ENCODE data around the gene NPS. TPM values are rescaled to one million over a fixed set of nuclear protein-coding genes. Genes with fewer than 3 reads are reported as not detected.

Gene NPS
- total and polyA plus RNA-seq, 12 donors: not detected

DNA sequence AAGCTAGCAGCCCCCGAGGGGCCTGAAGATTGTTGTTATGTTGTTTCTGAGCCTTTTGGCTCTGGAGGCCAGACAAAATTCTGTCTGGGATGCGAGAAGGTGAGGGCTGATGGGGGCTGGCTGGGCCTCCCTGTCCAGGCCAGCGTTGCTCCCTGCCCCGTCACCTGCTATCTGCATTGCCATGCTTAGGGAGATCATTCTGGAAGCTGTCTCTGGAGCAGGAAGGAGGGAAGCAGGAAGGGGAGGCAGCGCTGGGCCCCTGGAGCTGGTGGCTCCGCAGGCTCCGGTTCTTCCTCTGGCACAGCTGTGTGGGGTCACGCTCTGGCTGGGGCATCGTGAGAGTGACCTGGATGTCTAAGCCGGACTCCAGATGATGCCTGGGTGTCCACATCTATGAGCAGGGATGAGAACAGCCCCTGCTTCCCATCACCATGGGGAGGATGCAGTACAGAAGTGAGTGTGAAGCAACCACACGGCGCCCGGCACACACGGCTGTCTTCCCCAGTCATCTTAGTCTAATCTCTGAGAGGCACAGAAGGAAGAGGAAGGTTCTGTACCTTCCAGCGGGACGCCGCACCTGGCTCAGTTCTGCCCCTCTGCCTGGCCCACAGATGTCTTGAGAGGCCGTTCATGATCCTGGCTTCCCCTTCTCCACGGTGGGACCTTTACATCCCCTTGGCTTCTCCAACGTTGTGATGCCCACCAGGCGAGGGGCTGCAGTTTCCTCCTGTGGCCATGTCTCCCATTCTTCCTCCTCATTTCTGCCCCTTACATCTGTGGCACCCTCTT lies 11.9 kb upstream of the NPS start:
- Histone ChIP-seq H3K4me3 (no peak overlapping the region), H3K27ac (no peak overlapping the region), H3K9me3 (no peaks in the 10 kb centered on the region), H3K27me3 (peaks cover 0 to 4% (median 0%) of the 10 kb centered on the region in 7 donors), H3K36me3 (no peaks in the 10 kb centered on the region), H3K4me1 (peaks cover 0 to 3% (median 0%) of the 10 kb centered on the region in 9 donors)
- 80 to 85% methylated on average over 21 of the region's 21 CpGs for WGBS, 2 donors
- intact Hi-C loops (cut with DNase I): no loop called here
- DNase-seq (no peak), ATAC-seq (no peak)
- TF ChIP-seq, protein P1, sequence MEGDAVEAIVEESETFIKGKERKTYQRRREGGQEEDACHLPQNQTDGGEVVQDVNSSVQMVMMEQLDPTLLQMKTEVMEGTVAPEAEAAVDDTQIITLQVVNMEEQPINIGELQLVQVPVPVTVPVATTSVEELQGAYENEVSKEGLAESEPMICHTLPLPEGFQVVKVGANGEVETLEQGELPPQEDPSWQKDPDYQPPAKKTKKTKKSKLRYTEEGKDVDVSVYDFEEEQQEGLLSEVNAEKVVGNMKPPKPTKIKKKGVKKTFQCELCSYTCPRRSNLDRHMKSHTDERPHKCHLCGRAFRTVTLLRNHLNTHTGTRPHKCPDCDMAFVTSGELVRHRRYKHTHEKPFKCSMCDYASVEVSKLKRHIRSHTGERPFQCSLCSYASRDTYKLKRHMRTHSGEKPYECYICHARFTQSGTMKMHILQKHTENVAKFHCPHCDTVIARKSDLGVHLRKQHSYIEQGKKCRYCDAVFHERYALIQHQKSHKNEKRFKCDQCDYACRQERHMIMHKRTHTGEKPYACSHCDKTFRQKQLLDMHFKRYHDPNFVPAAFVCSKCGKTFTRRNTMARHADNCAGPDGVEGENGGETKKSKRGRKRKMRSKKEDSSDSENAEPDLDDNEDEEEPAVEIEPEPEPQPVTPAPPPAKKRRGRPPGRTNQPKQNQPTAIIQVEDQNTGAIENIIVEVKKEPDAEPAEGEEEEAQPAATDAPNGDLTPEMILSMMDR (IDR thresholded peaks at IDR 0.05): no peak

DNA sequence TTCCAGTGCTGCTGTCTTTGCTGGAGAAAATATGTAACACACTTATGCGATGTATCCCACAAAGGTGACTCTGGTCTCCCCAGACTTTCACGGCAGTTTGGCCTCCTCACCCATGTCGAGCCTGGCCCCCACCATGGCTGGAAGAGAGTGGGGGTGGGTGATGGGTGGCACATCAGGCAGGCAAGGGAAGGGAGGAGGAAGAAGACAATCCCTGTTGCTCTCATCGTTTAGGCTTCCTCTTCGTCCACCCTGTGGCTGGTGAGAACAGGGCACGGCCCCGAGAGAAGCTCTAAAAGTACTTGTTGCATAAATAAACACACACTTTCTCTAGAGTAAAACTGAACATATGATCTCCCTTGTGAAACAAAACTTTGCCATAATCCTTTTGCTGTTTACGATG lies 11.2 kb upstream of the NPS start:
- intact Hi-C loops (cut with DNase I): no loop called here
- TF ChIP-seq, protein P1 (IDR thresholded peaks at IDR 0.05): no peak
- H3K9me3 ChIP-seq: no peaks in the 10 kb centered on the region
- H3K4me1 ChIP-seq: peaks cover 0 to 3% (median 0%) of the 10 kb centered on the region in 9 donors
- ATAC-seq: no peak
- no peaks in the 10 kb centered on the region for H3K36me3 ChIP-seq
- no peak overlapping the region for H3K27ac ChIP-seq
- WGBS, 2 donors: 85 to 87% methylated on average over 8 of the region's 8 CpGs
- no peak overlapping the region for H3K4me3 ChIP-seq
- H3K27me3 ChIP-seq: peaks cover 0 to 4% (median 0%) of the 10 kb centered on the region in 7 donors
- DNase-seq: no peak

DNA sequence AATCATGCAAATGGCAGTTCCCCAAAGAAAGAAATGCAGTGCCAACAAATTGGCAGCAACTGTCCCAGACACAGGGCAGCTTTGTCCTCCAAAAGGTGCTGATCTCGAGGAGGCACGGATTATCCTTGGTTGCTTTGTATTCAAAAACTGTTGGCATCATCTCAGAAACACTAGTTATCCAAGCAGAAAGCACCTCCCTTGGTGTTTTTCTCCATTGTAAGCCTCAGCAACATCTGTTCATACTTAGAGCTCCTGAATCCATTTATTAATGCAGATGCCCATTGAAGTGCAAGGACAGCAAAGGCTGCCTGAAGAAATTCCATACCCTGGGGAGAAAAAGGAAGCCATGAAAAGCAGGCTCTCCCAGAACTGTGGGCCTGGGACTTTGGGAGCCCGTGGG lies 1.1 kb upstream of the NPS start:
- TF ChIP-seq, protein P1 (IDR thresholded peaks at IDR 0.05): no peak
- Histone ChIP-seq H3K9me3 (peaks cover 0 to 39% (median 14%) of the 10 kb centered on the region in 11 donors), H3K4me3 (no peak overlapping the region), H3K27me3 (peaks cover 0 to 9% (median 0%) of the 10 kb centered on the region in 7 donors), H3K27ac (no peak overlapping the region), H3K36me3 (no peaks in the 10 kb centered on the region), H3K4me1 (no peaks in the 10 kb centered on the region)
- intact Hi-C loops (cut with DNase I): no loop called here
- DNase-seq (no peak), ATAC-seq (no peak)
- 66 to 77% methylated on average over 3 of the region's 3 CpGs for WGBS, 2 donors

DNA sequence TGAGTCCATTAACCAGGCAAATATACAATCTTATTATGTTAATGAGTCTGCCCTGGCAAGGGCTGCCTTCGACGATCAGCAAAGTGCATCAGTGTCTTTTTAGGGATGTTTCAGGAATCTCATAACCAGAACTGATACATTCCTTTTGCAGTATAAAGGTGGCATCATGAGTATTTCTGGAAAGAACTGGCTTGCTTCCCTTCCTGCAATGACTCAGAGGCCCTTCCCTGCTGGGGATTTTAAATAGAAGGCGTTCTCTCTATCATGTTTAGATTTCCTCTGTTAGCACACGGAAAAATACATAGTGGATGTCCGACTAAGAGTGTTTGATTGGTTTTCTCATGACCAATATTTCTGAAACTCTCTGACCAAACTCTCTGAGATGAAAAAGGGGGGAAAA lies 1.8 kb downstream of the NPS start:
- no peak for DNase-seq
- Histone ChIP-seq H3K36me3 (no peaks in the 10 kb centered on the region), H3K27ac (no peak overlapping the region), H3K4me3 (no peak overlapping the region), H3K9me3 (peaks cover 0 to 15% (median 4%) of the 10 kb centered on the region in 11 donors), H3K4me1 (no peaks in the 10 kb centered on the region), H3K27me3 (peaks cover 0 to 9% (median 0%) of the 10 kb centered on the region in 7 donors)
- TF ChIP-seq, protein P1 (IDR thresholded peaks at IDR 0.05): no peak
- intact Hi-C loops (cut with DNase I): no loop called here
- 68 to 69% methylated on average over 5 of the region's 5 CpGs for WGBS, 2 donors
- no peak for ATAC-seq
